ENCODE results near the gene TFE3. TPM values are rescaled to one million over a fixed set of nuclear protein-coding genes. Genes with fewer than 3 reads are reported as not detected.
A peak's percentile ranks its signal among the peaks of the same experiment; 100 is the strongest.

TFE3 gene
- total and polyA plus RNA-seq, 10 of the 15 experiments (the other 5 are each of a cell fraction or from before 2014, with no cell fraction given), result 3.5 to 20.4 (median 11.6) TPM

GRCh38 chrX:49001521-49002090, 41.6 kb downstream of the TFE3 start (continued):
- TF ChIP-seq YY1 (IDR thresholded peaks at IDR 0.05; ENCODE audit: low read depth, low read length) (no peak), PRDM15 (CRISPR knock-in tag; IDR thresholded peaks at IDR 0.05) (no peak), MYB (IDR thresholded peaks at IDR 0.05; ENCODE audit: borderline replicate concordance, low read depth, low read length) (no peak), CREB1 (IDR thresholded peaks at IDR 0.05; ENCODE audit: low read depth) (peak; percentile 34; the same call in 1 of the 2 replicates), FOS (IDR thresholded peaks at IDR 0.05; ENCODE audit: borderline replicate concordance, extremely low read depth, insufficient read length) (no peak), NFXL1 (IDR thresholded peaks at IDR 0.05; ENCODE audit: borderline replicate concordance) (no peak), SPI1 (IDR thresholded peaks at IDR 0.05; ENCODE audit: borderline replicate concordance, insufficient read depth, low read depth, low read length) (peak; percentile 32; the same call in 1 of the 2 replicates), NBN (IDR thresholded peaks at IDR 0.05) (0 out of 2 replicates have a peak, but pooled peaks have one; percentile 44), SMAD5 (IDR thresholded peaks at IDR 0.05; ENCODE audit: low read depth) (no peak), HDAC2 (IDR thresholded peaks at IDR 0.05) (no peak), STAT3 (IDR thresholded peaks at IDR 0.05; ENCODE audit: low read depth, low read length) (no peak), EZH2 (IDR thresholded peaks at IDR 0.05; ENCODE audit: borderline replicate concordance, control insufficient read depth, low read depth, low read length) (no peak), ZNF217 (IDR thresholded peaks at IDR 0.05) (no peak), TARDBP (IDR thresholded peaks at IDR 0.05; ENCODE audit: borderline replicate concordance) (no peak), ZNF207 (IDR thresholded peaks at IDR 0.05; ENCODE audit: borderline replicate concordance) (no peak), HSF1 (IDR thresholded peaks at IDR 0.05; ENCODE audit: low read depth, low read length) (no peak), KAT2A (conservative IDR thresholded peaks at IDR 0.05; ENCODE audit: control insufficient read depth, low read depth, low read length) (no peak), ZNF622 (IDR thresholded peaks at IDR 0.05) (no peak), TBL1XR1 (IDR thresholded peaks at IDR 0.05; ENCODE audit: low read depth, low read length) (no peak)
- TF ChIP-seq, protein P1, sequence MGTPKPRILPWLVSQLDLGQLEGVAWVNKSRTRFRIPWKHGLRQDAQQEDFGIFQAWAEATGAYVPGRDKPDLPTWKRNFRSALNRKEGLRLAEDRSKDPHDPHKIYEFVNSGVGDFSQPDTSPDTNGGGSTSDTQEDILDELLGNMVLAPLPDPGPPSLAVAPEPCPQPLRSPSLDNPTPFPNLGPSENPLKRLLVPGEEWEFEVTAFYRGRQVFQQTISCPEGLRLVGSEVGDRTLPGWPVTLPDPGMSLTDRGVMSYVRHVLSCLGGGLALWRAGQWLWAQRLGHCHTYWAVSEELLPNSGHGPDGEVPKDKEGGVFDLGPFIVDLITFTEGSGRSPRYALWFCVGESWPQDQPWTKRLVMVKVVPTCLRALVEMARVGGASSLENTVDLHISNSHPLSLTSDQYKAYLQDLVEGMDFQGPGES (IDR thresholded peaks at IDR 0.05), result no peak
- TF ChIP-seq, protein P2, sequence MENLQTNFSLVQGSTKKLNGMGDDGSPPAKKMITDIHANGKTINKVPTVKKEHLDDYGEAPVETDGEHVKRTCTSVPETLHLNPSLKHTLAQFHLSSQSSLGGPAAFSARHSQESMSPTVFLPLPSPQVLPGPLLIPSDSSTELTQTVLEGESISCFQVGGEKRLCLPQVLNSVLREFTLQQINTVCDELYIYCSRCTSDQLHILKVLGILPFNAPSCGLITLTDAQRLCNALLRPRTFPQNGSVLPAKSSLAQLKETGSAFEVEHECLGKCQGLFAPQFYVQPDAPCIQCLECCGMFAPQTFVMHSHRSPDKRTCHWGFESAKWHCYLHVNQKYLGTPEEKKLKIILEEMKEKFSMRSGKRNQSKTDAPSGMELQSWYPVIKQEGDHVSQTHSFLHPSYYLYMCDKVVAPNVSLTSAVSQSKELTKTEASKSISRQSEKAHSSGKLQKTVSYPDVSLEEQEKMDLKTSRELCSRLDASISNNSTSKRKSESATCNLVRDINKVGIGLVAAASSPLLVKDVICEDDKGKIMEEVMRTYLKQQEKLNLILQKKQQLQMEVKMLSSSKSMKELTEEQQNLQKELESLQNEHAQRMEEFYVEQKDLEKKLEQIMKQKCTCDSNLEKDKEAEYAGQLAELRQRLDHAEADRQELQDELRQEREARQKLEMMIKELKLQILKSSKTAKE (IDR thresholded peaks at IDR 0.05; ENCODE audit: low read depth, poor library complexity, severe bottlenecking), result no peak
- TF ChIP-seq, protein P3, sequence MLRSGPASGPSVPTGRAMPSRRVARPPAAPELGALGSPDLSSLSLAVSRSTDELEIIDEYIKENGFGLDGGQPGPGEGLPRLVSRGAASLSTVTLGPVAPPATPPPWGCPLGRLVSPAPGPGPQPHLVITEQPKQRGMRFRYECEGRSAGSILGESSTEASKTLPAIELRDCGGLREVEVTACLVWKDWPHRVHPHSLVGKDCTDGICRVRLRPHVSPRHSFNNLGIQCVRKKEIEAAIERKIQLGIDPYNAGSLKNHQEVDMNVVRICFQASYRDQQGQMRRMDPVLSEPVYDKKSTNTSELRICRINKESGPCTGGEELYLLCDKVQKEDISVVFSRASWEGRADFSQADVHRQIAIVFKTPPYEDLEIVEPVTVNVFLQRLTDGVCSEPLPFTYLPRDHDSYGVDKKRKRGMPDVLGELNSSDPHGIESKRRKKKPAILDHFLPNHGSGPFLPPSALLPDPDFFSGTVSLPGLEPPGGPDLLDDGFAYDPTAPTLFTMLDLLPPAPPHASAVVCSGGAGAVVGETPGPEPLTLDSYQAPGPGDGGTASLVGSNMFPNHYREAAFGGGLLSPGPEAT (IDR thresholded peaks at IDR 0.05; ENCODE audit: low read depth), result no peak

Measured in GM12878 (cell line).